Activated CD4-positive, CD25-positive, alpha-beta regulatory T cell treated with anti-CD3 and anti-CD28 coated beads, Interleukin-2, amount 50 U/mL, for 16 hours (primary cell): ENCODE data around the gene ZNF428.
"Not testable (repeated sequence)": the region's sequence is repeated elsewhere in the genome, so short reads cannot be mapped to it uniquely, and the experiment has no call there.

ENCODE experiments used
- DNase-seq: peaks from one replicate; pipeline ENCODE4 v3.0.0-alpha.2; 2020; ENCODE audit warnings: low read depth, low spot score

Gene ZNF428

GRCh38 chr19:43592800-43593350 is 26.6 kb downstream of the ZNF428 start:
- no peak for DNase-seq

DNA sequence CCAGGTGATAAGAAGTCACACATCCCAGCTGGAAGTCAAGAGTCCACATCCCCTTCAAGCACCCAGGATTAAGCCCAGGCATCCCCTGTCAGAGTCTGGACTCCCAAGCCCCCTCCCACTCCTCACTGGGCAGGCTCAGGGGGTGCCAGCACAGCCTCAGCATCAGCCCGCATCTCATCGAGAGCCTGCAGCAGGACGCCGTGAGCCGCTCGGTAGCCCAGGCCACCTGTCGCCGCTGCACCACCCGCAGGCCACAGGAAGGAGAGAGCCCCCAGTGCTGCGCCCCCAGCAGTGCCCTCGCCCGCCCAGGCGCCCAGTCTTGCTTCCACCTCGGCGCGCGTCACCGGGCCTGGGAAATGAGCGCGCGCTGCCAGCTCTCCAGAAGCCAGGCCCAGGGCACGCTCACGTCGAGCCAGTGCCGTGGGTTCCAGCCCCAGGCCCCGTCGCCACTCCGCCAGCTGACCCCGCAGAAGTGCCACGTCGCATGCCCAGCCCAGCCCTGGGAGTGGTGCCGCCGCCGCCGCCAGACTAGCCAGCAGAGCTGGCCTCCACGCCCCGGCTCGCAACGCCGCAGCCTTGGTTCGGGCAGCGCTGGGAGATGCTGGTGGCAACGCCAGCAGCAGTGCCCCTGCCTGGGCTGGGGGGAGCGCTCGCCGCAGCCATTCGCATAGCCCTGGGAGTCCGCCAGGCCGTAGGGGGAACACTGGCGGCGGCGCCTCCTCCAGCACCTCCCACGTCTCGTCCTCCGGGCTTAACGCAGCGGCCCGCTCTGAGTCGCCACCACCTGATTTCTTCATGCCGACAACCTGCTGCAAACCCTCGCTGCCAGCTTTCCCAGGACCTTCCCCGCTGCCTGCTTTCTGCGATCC is 27.3 kb downstream of the ZNF428 start:
- no peak for DNase-seq

DNA sequence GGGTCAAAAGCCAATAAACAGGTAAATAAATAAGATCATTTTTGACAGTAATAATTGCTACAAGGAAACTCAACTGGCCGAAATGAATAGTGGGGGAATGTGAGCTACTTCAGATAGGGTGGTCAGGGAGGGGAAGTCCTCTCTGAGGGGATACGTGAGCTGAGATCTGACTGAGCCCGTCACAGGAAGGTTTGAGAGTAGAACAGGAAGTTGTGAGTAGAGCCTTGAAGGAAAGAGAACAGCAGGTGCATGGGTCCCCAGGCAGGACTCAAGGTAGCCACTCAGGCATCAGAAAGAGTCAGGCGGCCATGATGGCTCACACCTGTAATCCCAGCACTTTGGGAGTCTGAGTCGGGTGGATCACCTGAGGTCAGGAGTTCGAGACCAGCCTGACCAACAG is 29.8 kb downstream of the ZNF428 start:
- DNase-seq: no peak

- no peak for DNase-seq
Measured at GRCh38 chr19:43589277-43589676, 30.2 kb downstream of the ZNF428 start.

DNA sequence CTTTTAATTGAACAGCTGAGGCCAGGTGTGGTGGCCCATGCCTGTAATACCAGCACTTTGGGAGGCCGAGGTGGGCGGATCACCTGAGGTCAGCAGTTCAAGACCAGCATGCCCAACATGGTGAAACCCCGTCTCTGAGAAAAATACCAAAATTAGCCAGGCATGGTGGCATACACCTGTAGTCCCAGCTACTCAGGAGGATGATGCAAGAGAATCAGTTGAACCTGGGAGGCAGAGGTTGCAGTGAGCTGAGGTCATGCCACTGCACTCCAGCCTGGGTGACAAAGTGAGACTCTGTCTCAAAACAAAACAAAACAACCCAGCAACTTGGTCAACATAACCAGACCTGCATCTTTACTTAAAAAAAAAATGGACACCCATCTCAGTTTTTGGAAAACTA is 32.4 kb downstream of the ZNF428 start:
- DNase-seq: not testable (repeated sequence)

- no peak for DNase-seq
Measured at GRCh38 chr19:43586346-43586745, 33.1 kb downstream of the ZNF428 start.

- DNase-seq: no peak
Measured at GRCh38 chr19:43584484-43584883, 34.9 kb downstream of the ZNF428 start.

DNA sequence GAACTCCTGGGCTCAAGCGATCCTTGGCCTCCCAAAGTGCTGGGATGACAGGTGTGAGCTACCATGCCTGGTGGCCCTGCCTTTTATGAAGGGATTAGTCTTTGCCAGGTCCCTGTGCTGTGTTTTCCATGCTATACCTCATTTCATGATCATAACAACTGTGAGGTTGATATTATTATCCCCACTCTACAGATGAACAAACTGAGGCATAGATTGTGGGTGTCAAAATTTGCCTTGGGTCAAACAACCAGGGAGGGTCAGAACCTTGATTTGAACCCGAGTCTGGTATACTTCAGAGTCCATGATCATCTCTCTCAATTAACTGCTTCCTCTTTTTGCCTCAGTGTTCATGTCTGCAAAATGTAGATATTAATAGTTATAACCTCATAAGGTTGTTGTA is 36.9 kb downstream of the ZNF428 start:
- DNase-seq: no peak

DNA sequence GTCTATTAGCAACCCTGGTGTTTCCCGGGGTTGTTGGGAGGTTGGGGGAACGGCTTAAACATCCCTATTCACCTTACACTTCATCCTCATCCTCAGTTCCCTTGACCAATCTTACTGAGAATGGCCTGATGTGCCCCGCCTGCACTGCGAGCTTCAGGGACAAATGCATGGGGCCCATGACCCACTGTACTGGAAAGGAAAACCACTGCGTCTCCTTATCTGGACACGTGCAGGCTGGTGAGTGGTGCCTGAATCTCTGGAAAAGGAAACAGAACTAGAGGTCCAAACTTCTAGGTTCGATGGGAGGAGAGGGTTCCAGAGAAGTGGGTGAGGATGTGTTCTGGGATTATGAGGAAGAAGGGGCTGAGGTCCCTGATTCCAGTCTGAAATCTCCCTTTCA is 38.0 kb downstream of the ZNF428 start:
- no peak for DNase-seq

DNA sequence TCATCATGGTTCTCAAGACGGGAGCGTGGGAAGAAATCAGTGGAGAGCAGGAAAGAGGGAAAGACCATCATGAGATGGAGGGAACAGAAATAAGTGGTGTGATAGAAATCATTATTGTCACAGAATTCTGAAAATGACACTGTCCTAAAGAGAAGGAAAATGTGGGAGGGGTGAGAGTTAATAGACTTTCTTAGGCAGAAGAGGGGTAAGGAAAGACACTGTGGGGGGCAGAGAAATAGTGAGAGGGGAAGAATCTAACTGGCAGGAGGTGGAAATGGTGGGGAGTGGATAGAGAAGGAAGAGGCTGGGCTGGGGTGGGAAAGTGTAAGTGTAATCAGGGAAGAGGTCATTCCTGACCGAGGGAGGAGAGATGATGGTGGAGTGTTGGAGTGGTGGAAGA is 40.6 kb downstream of the ZNF428 start:
- DNase-seq: no peak

GRCh38 chr19:43575955-43576878 is 43.2 kb downstream of the ZNF428 start:
- DNase-seq: no peak

GRCh38 chr19:43575156-43575950 is 44.1 kb downstream of the ZNF428 start, which contains the start of the genes PINLYP and XRCC1:
TSS of gene PINLYP (plus strand) at chr19:43575801. CDS start at chr19:43577192, 1,391 bp downstream.
TSS of gene XRCC1 (minus strand) at chr19:43575527. CDS start at chr19:43575458, 69 bp downstream.
- peak; percentile 90 for DNase-seq

DNA sequence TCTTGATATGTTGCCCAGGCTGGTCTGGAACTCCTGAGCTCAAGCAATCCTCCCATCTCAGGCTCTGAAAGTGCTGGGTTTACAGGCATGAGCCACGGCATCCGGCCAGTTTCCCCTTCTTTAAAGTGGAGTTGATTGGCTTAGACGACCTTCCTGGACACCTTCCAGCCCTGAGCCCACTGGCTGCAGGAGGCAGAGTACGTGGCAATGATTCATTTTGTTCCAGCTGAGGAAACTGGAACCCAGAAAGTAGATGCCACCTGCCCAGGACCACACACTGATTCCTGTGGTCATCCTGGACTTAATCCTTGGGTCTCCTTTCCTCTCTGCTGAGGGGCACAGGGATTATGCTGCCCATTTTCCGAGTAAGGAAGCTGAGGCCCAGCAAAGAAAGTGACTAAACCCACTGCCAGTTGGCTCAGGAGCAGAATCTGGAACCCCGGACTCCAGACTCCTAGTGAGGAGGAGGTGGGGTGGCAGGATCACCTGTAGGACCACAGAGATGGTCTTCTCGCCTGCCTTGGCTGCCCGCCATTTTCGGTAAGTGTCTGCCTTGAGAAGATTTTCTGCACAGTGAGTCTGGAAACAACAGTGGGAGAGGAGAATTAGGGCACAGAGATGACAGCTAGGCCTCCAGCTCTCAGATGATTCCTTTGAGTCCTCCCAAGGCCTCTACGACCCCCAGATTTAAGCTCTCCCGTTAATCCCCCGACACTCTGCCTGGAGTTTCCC is 44.8 kb downstream of the ZNF428 start:
- DNase-seq: no peak

DNA sequence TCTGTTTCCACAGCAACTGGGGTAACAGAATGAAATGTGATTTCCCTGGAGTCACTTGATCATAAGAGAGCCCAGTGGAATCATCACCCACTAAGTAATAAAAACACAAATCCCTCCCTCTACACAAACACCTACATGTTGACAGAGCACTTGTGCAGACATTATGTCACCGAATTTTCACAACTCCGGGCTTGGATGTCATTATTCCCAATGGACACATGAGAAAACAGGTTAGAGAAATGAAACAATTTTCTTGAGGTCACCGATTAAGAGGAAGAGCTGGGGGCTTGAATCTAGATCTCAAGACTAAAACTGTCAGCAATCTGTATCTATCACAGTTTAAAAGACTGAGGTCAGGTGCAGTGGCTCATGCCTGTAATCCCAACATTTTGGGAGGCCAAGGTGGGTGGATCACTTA is 47.2 kb downstream of the ZNF428 start:
- no peak for DNase-seq

DNA sequence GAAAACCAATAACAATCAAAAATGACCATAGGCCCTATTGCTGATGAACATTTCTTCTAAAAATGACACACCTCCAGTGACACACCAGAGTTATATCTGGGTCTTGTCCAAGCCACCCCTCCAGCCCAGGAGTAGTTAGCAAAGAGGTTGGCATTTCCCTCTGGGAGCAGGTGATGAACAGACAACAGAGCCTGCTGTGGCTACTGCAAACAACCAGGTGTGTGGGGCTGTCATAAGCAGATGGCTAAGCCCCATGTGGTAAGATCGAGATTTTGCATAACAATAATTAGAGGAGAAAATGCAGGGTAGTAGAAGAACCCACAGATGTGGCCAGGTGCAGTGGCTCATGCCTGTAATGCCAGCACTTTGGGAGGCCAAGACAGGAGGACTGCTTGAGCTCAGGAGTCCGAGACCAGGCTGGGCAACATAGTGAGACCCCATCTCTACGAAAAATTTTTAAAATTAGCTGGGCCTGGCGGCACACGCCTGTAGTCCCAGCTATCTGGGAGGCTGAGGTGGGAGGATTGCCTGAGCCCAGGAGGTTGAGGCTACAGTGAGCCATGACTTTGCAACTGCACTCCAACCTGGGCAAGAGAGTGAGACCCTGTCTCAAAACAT is 49.1 kb downstream of the ZNF428 start:
- no peak for DNase-seq

GRCh38 chr19:43569657-43570056 is 49.8 kb downstream of the ZNF428 start:
- no peak for DNase-seq

DNA sequence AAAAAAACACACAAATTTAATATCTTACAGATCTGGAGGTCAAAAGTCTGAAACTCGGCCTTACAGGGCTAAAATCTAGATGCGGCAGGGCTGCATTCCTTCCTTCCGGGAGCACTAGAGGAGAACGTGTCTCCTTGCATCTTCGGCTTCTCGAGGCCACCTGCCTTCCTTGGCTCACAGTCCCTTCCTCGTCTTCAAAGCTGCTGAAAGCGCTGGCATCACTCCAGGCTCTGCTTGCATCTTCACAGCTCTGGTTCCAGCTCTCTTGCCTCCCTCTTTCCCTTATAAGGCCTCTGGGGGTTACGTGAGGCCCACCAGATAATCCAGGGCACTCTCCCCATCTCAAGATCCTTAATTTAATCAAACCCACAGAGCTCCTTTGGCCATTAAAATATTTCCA is 54.6 kb downstream of the ZNF428 start:
- no peak for DNase-seq

DNA sequence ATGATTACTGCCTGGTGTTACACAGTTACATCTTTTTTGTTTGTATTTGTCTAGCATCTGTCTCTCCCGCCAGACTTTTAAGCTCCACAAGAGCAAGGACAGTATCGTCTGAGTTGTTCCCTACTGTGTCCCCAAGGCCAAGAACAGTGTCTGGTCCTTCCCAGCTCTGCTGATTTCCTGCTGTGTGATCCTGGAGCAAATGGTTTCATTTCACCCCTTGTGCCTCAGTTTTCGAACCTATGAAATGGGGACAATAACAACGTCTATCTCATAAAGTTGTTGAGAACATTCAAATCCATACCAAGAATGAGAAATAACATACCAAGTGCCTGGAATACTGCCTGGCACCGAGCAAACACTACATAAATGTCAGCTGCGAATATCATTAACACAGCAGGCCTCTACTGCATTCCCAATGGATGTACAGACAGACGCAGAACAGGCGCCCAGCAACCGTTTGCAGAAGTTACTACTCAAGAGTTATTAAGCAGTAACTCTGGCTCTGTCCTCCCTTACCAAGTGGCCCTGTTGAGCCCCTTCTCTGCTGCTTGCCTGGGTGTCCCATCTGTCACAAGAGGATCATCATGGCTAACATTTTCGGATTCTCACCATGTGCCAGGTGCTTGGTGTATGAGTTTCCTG is 55.5 kb downstream of the ZNF428 start:
- DNase-seq: no peak

GRCh38 chr19:43562698-43563241 is 56.7 kb downstream of the ZNF428 start:
- peak; percentile 55 for DNase-seq
